Prostate gland (tissue), 2 donors: ENCODE results near the gene EXD3. TPM values are rescaled to one million over a fixed set of nuclear protein-coding genes. Genes with fewer than 3 reads are reported as not detected.

ENCODE experiments used
- DNase-seq: peaks from one replicate; pipeline ENCODE4 v3.0.0-alpha.2; 2019; ENCODE audit warnings: low spot score
- H3K27ac ChIP-seq, 2 donors: fragments of 200-600 bp; sonication (generic); 2 replicates each; pipeline ENCODE4 v1.5.1; 2017 to 2019
- H3K27me3 ChIP-seq: fragments of 200-600 bp; sonication (generic); replicated peaks from 2 replicates; pipeline ENCODE4 v1.5.1; 2019; ENCODE audit not compliant: insufficient read depth
- H3K36me3 ChIP-seq, 2 donors: fragments of 200-600 bp; sonication (generic); 1 replicate in 1 of 2; 2 replicates in 1 of 2; pipeline versions ENCODE4 v1.5.1 to v1.8.1; 2017 to 2019
- H3K4me1 ChIP-seq: fragments of 200-600 bp; sonication (generic); replicated peaks from 2 replicates; pipeline ENCODE4 v1.5.1; 2019
- H3K4me3 ChIP-seq, 2 donors: fragments of 200-600 bp; sonication (generic); 2 replicates each; pipeline ENCODE4 v1.5.1; 2017 to 2019
- H3K9me3 ChIP-seq: fragments of 200-600 bp; sonication (generic); 2 replicates; pipeline ENCODE4 v1.5.1; 2017
- POLR2A ChIP-seq: fragments of 450-650 bp; IDR thresholded peaks from one replicate; pipeline ENCODE4 v1.6.1; 2016; ENCODE audit warnings: antibody characterized with exemption, mild to moderate bottlenecking
- POLR2AphosphoS5 ChIP-seq: sonication (generic); formaldehyde crosslinking; IDR thresholded peaks from one replicate; pipeline ENCODE4 v1.6.1; 2017; ENCODE audit warnings: antibody characterized with exemption
- WGBS: methylation state at CpG from one replicate; pipeline ENCODE4 v1.1.5; 2018; 5-methylcytosine and 5-hydroxymethylcytosine counted together
- intact Hi-C: fragments of 100-400 bp; cut with DNase I; formaldehyde crosslinking; loops from one replicate; pipeline ENCODE4 v1.14.2; 2022
- total RNA-seq, 2 donors: library from RNA; depleted of rRNA; stranded (reverse); fragments of >200 nt; gene quantifications; one replicate each; pipeline ENCODE4 v1.1.0, GENCODE V29; 2016
- TF ChIP-seq, protein P1 (sequence below), 4 experiments: fragments of 200-600 bp in 2 of 4; fragments of 450-650 bp in 2 of 4; sonication (generic) in 2 of 4; IDR thresholded peaks; 1 replicate in 3 of 4; 2 replicates in 1 of 4; pipeline ENCODE4 v1.5.1; 2016 to 2019; ENCODE audit warnings: antibody characterized with exemption in 4 of 4, mild to moderate bottlenecking in 2 of 4, moderate library complexity in 2 of 4

The EXD3 gene
- total RNA-seq, 2 donors from 2014 or later: 32.6 to 44.8 TPM

DNA sequence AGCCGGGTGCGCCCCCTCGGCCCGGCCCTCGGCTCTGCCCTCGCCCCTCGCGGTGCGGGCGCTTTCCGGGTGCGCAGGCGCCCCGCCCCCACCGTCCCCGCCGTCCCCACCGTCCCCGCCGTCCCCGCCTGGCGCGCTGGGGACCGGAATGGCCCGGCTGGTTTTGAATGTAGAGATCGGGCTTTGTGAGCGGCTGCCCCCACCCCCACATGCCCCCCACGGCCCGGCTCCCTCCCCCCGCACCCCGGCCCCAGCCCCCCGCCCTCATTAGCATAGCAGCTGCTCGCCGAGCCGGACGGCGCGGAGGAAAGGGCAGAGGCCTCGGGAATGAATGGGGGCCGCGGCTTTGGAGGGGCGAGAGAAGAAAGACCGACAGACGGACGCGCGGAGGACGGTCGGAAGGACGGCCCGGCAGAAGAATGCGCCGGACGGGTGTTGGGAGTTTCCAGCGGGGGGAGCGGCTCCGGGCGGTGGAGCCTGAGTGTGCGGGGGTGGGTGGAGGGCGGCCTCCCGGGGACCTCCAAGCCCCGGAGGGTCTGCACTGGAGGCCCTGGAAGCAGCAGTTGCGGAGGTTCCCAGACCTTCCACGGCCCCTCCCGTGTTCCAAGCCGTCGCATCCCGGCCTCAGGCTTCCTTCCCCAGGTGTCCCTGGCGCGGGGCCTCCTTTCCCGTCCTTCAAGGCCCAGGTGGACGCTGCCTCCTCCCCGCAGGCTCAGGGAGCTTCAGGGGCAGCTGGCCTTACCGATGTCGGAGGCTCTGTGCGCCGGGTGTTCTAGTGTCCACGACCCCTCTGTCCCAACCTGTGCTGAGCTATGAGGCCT is 126.9 kb downstream of the EXD3 start:
- WGBS: 28% methylated on average over 46 of the region's 78 CpGs
- no peaks in the 10 kb centered on the region for H3K36me3 ChIP-seq
- intact Hi-C loops: loop anchor here (10.0 kb wide), 2 partner anchors 109 to 229 kb away; no protein-coding TSS in a partner anchor
- H3K4me3 ChIP-seq: peak overlapping the region; percentile 31 to 51
- H3K4me1 ChIP-seq: peaks cover 12% of the 10 kb centered on the region
- H3K27ac ChIP-seq: peak overlapping the region; percentile 30 to 94
- no peak for DNase-seq
- no peaks in the 10 kb centered on the region for H3K9me3 ChIP-seq
- H3K27me3 ChIP-seq: no peaks in the 10 kb centered on the region
- TF ChIP-seq POLR2A: no peak
- TF ChIP-seq, protein P1, sequence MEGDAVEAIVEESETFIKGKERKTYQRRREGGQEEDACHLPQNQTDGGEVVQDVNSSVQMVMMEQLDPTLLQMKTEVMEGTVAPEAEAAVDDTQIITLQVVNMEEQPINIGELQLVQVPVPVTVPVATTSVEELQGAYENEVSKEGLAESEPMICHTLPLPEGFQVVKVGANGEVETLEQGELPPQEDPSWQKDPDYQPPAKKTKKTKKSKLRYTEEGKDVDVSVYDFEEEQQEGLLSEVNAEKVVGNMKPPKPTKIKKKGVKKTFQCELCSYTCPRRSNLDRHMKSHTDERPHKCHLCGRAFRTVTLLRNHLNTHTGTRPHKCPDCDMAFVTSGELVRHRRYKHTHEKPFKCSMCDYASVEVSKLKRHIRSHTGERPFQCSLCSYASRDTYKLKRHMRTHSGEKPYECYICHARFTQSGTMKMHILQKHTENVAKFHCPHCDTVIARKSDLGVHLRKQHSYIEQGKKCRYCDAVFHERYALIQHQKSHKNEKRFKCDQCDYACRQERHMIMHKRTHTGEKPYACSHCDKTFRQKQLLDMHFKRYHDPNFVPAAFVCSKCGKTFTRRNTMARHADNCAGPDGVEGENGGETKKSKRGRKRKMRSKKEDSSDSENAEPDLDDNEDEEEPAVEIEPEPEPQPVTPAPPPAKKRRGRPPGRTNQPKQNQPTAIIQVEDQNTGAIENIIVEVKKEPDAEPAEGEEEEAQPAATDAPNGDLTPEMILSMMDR (IDR thresholded peaks at IDR 0.05): no peak
- TF ChIP-seq POLR2AphosphoS5: no peak

DNA sequence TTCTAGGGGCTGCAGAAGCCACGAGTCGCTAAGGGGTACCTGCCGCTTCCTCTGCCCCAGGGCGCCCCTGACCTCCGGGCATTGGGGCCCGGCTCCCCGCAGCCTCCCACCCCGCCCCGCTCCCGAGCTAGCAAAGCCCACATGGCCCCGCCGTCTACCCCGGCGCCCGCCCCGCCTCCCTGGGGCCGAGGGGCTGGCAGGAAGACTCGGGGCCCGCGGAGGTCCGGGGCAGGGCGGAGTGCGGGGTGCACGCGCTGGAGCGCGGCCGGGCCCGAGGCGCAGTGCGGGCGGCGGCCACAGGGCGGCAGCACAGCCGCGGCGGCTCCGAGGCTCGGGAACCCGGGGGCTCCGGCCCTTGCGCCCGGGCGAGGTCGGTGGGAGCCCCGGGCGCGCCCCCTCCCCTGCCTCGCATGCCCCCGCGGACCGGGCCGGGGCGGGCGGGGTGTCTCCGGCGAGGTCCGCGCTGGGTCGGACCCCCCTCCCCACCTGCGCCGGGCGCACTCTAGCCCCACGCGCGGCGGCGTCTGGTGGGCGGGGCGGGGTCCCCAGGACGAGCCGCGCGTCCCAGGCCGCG is 127.6 kb downstream of the EXD3 start:
- no peaks in the 10 kb centered on the region for H3K27me3 ChIP-seq
- peak overlapping the region; percentile 72 to 94 for H3K27ac ChIP-seq
- H3K4me3 ChIP-seq: peak overlapping the region; percentile 31 to 51
- no peaks in the 10 kb centered on the region for H3K36me3 ChIP-seq
- H3K4me1 ChIP-seq: peaks cover 12% of the 10 kb centered on the region
- DNase-seq: no peak
- TF ChIP-seq POLR2A (no peak), POLR2AphosphoS5 (no peak)
- TF ChIP-seq, protein P1 (IDR thresholded peaks at IDR 0.05): peak; percentile 42 to 93 (median 68)
- WGBS: 3% methylated on average over 22 of the region's 76 CpGs
- no peaks in the 10 kb centered on the region for H3K9me3 ChIP-seq
- intact Hi-C loops: loop anchor here (10.0 kb wide), 2 partner anchors 109 to 229 kb away; no protein-coding TSS in a partner anchor

DNA sequence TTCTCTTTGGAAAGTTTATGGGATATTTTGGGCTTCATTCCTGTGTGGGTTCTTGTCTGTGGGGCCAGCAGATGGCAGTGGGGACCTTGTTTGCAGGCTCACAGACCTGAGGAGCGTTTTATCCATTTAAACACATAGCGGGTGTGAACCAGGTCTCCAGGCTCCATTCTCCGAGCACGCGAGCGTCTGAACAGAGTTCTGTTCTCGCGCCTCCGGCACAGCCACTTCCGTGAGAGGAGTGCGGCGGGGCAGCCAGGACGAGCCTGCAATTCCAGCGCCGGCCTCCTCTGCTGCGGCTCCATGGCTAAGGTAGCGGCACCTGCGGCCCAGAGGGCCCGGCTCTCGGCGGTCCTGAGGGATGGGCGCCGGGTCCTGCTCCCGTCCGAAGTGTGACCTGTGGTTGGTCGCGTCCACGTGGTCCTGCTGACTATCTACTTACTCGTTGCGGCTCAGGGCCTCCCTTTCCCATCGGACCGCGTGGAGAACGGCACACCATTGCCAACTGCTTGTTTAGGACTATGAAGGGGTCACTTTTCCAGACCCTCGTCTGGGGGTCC is 128.2 kb downstream of the EXD3 start:
- no peak for DNase-seq
- TF ChIP-seq, protein P1 (IDR thresholded peaks at IDR 0.05): peak in 1 of 4 experiments; percentile 16
- TF ChIP-seq POLR2A (no peak), POLR2AphosphoS5 (no peak)
- peaks cover 12% of the 10 kb centered on the region for H3K4me1 ChIP-seq
- no peaks in the 10 kb centered on the region for H3K27me3 ChIP-seq
- peak overlapping the region in 1 of 2 donors; percentile 31 for H3K4me3 ChIP-seq
- no peaks in the 10 kb centered on the region for H3K36me3 ChIP-seq
- H3K9me3 ChIP-seq: no peaks in the 10 kb centered on the region
- H3K27ac ChIP-seq: peak overlapping the region; percentile 72 to 94
- WGBS: 23% methylated on average over 35 of the region's 35 CpGs
- intact Hi-C loops: loop anchor here (10.0 kb wide), 2 partner anchors 110 to 230 kb away; no protein-coding TSS in a partner anchor

DNA sequence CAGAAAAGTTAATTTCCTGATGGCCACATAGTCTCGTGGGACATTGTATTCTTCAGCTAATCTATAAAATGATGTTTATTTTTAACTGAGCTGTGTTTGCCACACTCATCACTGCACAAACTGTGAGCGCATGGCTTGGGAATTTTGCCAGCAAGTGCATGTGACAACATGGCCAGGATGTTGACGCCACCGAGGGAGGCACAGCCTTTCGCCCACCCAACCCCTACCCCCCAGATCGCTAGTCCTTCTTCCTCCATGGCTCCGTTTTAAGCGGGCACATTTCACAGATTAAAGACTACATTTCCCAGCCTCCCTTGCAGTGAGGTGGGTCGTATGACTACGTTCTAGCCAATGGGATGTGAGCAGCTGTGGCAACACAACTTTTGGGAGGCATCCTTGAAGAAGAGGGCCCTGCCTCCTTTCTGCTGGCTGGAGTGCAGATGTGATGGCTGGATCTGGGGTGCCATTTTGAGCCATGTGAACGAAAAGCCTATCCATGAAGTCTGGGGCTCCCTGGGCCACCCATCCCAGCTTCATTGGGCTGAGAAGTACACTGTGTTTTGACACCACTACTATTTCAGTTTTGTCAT is 128.8 kb downstream of the EXD3 start:
- Histone ChIP-seq H3K36me3 (no peaks in the 10 kb centered on the region), H3K9me3 (no peaks in the 10 kb centered on the region), H3K27ac (peak overlapping the region; percentile 72 to 94), H3K4me1 (peaks cover 12% of the 10 kb centered on the region), H3K4me3 (no peak overlapping the region), H3K27me3 (no peaks in the 10 kb centered on the region)
- WGBS: 41% methylated on average over 11 of the region's 11 CpGs
- intact Hi-C loops: loop anchor here (10.0 kb wide), 2 partner anchors 111 to 231 kb away; no protein-coding TSS in a partner anchor
- TF ChIP-seq POLR2AphosphoS5: peak; percentile 77
- TF ChIP-seq, protein P1 (IDR thresholded peaks at IDR 0.05): peak in 1 of 4 experiments; percentile 6
- TF ChIP-seq POLR2A: no peak
- DNase-seq: no peak
